ENCODE data around the gene CFAP74.

DNA sequence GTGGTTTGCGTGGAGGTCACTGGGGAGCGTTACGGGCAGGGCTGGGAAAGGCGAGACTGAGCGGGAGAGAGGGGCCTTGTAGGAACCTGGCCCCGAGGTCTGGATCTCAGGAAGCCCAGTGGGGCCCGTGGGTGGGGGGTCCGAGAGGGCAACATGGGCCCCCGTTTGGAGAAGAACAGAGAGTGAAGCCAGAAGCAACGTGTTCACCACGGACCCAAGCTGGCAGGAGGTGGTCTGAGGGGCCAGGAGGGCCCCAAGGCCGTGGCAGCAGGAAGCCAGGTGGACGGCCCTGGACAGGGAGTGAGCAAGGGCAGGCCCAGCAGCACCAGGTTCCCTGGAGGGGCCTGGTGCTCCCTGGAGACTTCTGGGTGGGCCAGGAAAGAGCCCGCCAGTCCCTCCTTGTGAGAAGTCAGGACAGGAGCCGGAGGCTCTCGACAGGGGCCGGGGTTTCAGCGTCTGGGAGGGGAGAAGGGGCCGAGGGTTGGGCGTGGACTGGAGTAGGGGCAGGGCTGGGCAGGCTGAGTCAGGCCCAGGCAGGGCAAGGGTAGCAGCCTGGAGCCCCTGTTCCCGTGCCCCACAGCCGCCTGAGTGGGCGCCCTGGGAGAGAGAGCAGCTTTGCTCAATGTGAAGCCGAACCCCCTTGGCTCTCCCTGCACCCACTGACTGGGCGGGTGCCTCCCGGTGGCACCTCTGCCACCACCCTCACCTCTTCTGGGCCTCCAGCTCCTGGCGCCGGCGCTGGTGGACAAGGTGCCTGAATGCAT lies 33.5 kb downstream of the CFAP74 start:
- TF ChIP-seq ZNF580 (tag by site-specific recombination; IDR thresholded peaks at IDR 0.05) (no peak), ZNF354C (tag by site-specific recombination; IDR thresholded peaks at IDR 0.05; ENCODE audit: borderline replicate concordance, low read depth) (no peak), ZNF366 (tag by site-specific recombination; conservative IDR thresholded peaks at IDR 0.05) (no peak), ZNF530 (tag by site-specific recombination; IDR thresholded peaks at IDR 0.05; ENCODE audit: low read depth) (no peak), ZNF792 (tag by site-specific recombination; IDR thresholded peaks at IDR 0.05) (no peak), PATZ1 (tag by site-specific recombination; IDR thresholded peaks at IDR 0.05) (no peak), KLF7 (tag by site-specific recombination; IDR thresholded peaks at IDR 0.05; ENCODE audit: borderline replicate concordance) (no peak), PRDM1 (tag by site-specific recombination; IDR thresholded peaks at IDR 0.05) (no peak), ZNF449 (tag by site-specific recombination; IDR thresholded peaks at IDR 0.05) (no peak), ZFP3 (tag by site-specific recombination; IDR thresholded peaks at IDR 0.05; ENCODE audit: low read depth) (no peak)
- TF ChIP-seq, protein P1, sequence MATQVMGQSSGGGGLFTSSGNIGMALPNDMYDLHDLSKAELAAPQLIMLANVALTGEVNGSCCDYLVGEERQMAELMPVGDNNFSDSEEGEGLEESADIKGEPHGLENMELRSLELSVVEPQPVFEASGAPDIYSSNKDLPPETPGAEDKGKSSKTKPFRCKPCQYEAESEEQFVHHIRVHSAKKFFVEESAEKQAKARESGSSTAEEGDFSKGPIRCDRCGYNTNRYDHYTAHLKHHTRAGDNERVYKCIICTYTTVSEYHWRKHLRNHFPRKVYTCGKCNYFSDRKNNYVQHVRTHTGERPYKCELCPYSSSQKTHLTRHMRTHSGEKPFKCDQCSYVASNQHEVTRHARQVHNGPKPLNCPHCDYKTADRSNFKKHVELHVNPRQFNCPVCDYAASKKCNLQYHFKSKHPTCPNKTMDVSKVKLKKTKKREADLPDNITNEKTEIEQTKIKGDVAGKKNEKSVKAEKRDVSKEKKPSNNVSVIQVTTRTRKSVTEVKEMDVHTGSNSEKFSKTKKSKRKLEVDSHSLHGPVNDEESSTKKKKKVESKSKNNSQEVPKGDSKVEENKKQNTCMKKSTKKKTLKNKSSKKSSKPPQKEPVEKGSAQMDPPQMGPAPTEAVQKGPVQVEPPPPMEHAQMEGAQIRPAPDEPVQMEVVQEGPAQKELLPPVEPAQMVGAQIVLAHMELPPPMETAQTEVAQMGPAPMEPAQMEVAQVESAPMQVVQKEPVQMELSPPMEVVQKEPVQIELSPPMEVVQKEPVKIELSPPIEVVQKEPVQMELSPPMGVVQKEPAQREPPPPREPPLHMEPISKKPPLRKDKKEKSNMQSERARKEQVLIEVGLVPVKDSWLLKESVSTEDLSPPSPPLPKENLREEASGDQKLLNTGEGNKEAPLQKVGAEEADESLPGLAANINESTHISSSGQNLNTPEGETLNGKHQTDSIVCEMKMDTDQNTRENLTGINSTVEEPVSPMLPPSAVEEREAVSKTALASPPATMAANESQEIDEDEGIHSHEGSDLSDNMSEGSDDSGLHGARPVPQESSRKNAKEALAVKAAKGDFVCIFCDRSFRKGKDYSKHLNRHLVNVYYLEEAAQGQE (tag by site-specific recombination; IDR thresholded peaks at IDR 0.05): no peak
